GM18498 (cell line): ENCODE data around the gene ROBO1.

Experiments
- ATAC-seq: cut with Tn5 transposase; IDR thresholded peaks from one replicate; pipeline ENCODE4 v1.9.1; 2021; ENCODE audit warnings: mild to moderate bottlenecking, moderate library complexity; ENCODE audit not compliant: unreplicated experiment

Gene ROBO1

GRCh38 chr3:78606756-78607155, 1161.0 kb downstream of the ROBO1 start:
- no peak for ATAC-seq

DNA sequence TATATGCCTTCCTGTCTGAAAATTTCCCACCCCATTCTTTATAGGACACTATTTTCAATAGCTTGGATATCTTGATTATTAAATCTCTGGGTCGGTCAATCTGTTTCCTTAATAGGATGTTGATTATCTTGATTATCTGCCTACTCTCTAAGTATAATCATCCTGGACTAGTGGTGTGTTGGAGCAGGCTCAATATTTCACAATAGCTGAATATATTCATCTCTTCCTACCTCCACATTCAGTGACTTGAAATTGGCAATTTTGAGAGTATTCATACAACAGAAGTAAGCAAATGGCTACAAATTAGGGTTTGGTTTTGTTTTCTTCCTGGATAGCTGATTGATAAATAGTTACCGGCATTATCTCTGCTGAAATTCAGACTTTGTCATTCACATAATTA, 1162.6 kb downstream of the ROBO1 start:
- no peak for ATAC-seq

DNA sequence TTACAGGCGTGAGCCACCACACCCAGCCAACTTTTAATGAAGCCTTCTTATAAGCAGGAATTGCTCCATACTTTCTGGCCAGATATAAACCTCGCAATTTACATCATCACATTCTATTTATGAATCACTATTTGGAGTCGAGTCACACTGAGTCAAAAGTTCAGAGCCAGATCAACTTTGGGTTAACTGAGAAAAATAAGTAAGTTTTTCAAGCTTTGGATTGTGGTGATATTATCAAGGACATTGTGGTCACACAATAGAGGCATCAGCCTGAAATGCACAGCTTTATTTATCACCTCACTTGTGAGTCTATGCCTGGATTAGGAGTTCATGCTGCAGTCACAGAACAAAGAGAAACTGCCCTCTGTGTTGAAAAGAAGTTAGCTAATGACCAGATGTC, 1163.5 kb downstream of the ROBO1 start:
- ATAC-seq: no peak

- ATAC-seq: no peak
Measured at GRCh38 chr3:78601249-78601648, 1166.5 kb downstream of the ROBO1 start.

GRCh38 chr3:78589778-78590177, 1178.0 kb downstream of the ROBO1 start:
- ATAC-seq: no peak

- no peak for ATAC-seq
Measured at GRCh38 chr3:78588906-78589621, 1178.7 kb downstream of the ROBO1 start.

GRCh38 chr3:78580681-78581080, 1187.1 kb downstream of the ROBO1 start:
- ATAC-seq: no peak

- no peak for ATAC-seq
Measured at GRCh38 chr3:78571486-78571885, 1196.3 kb downstream of the ROBO1 start.

GRCh38 chr3:78570496-78570895, 1197.3 kb downstream of the ROBO1 start:
- no peak for ATAC-seq

GRCh38 chr3:78569804-78570203, 1198.0 kb downstream of the ROBO1 start:
- no peak for ATAC-seq

- ATAC-seq: no peak
Measured at GRCh38 chr3:78565712-78566111, 1202.1 kb downstream of the ROBO1 start.

DNA sequence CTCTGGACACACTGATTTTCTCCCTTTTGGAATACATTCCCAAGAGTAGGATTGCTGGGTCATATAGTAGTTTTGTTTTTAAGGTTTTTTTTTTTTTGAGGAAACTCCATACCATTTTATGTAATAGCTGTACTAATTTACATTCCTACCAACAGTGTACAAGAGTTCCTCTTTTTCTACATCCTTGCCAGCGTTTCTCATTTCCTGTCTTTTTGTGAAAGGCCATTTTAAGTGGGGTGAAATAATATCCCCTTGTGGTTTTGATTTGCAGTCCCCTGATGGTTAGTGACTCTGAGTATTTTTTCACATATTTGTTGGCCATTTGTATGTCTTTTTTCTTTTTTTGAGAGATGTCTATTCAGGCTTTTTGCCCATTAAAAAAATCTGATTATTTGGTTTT, 1205.5 kb downstream of the ROBO1 start:
- ATAC-seq: no peak
